ENCODE data around the gene IL1RAP. TPM values are rescaled to one million over a fixed set of nuclear protein-coding genes. Genes with fewer than 3 reads are reported as not detected.

IL1RAP gene
- total RNA-seq, 1 donor from 2014 or later = 4.4 TPM

GRCh38 chr3:190694335-190695001 is 180.6 kb downstream of the IL1RAP start:
- H3K4me1 Mint-ChIP-seq = no peaks in the 10 kb centered on the region
- DNase-seq (ENCODE audit: low read depth, low spot score) = no peak
- no peaks in the 10 kb centered on the region for H3K27me3 Mint-ChIP-seq (ENCODE audit: low read depth)
- H3K27ac Mint-ChIP-seq (ENCODE audit: unreplicated experiment) = no peak overlapping the region
- H3K36me3 Mint-ChIP-seq (ENCODE audit: low read depth) = no peaks in the 10 kb centered on the region
- no peak overlapping the region for H3K4me3 Mint-ChIP-seq
- no peak for TF ChIP-seq CTCF (conservative IDR thresholded peaks at IDR 0.05)
- no peaks in the 10 kb centered on the region for H3K9me3 Mint-ChIP-seq

- no peaks in the 10 kb centered on the region for H3K9me3 Mint-ChIP-seq
- H3K27me3 Mint-ChIP-seq (ENCODE audit: low read depth) = no peaks in the 10 kb centered on the region
- TF ChIP-seq CTCF (conservative IDR thresholded peaks at IDR 0.05) = no peak
- no peak for DNase-seq (ENCODE audit: low read depth, low spot score)
- H3K36me3 Mint-ChIP-seq (ENCODE audit: low read depth) = no peaks in the 10 kb centered on the region
- H3K4me1 Mint-ChIP-seq = peaks cover 4% of the 10 kb centered on the region
- H3K4me3 Mint-ChIP-seq = no peak overlapping the region
- H3K27ac Mint-ChIP-seq (ENCODE audit: unreplicated experiment) = no peak overlapping the region
These were observed 181.3 kb downstream of the IL1RAP start for GRCh38 chr3:190695225-190695624.

GRCh38 chr3:190695994-190696393 is 182.1 kb downstream of the IL1RAP start:
- no peak for TF ChIP-seq CTCF (conservative IDR thresholded peaks at IDR 0.05)
- Mint-ChIP-seq H3K27me3 (ENCODE audit: low read depth) (no peaks in the 10 kb centered on the region), H3K4me3 (no peak overlapping the region), H3K27ac (ENCODE audit: unreplicated experiment) (no peak overlapping the region), H3K4me1 (peaks cover 11% of the 10 kb centered on the region), H3K36me3 (ENCODE audit: low read depth) (no peaks in the 10 kb centered on the region), H3K9me3 (no peaks in the 10 kb centered on the region)
- DNase-seq (ENCODE audit: low read depth, low spot score) = no peak

GRCh38 chr3:190696777-190697501 is 183.1 kb downstream of the IL1RAP start:
- H3K36me3 Mint-ChIP-seq (ENCODE audit: low read depth) = no peaks in the 10 kb centered on the region
- H3K4me1 Mint-ChIP-seq = peaks cover 16% of the 10 kb centered on the region
- peak; percentile 10 for DNase-seq (ENCODE audit: low read depth, low spot score)
- TF ChIP-seq CTCF (conservative IDR thresholded peaks at IDR 0.05) = peak; percentile 73
- no peak overlapping the region for H3K4me3 Mint-ChIP-seq
- H3K9me3 Mint-ChIP-seq = no peaks in the 10 kb centered on the region
- H3K27me3 Mint-ChIP-seq (ENCODE audit: low read depth) = no peaks in the 10 kb centered on the region
- H3K27ac Mint-ChIP-seq (ENCODE audit: unreplicated experiment) = no peak overlapping the region

- H3K9me3 Mint-ChIP-seq = no peaks in the 10 kb centered on the region
These were observed 183.6 kb downstream of the IL1RAP start for GRCh38 chr3:190697502-190697830.

More at GRCh38 chr3:190697502-190697830, 183.6 kb downstream of the IL1RAP start:
- Mint-ChIP-seq H3K4me1 (peaks cover 16% of the 10 kb centered on the region), H3K4me3 (no peak overlapping the region), H3K27ac (ENCODE audit: unreplicated experiment) (no peak overlapping the region), H3K36me3 (ENCODE audit: low read depth) (no peaks in the 10 kb centered on the region), H3K27me3 (ENCODE audit: low read depth) (no peaks in the 10 kb centered on the region)
- DNase-seq (ENCODE audit: low read depth, low spot score) = no peak
- peak; percentile 40 for TF ChIP-seq CTCF (conservative IDR thresholded peaks at IDR 0.05)
